ENCODE data around the gene ITGBL1. TPM values are rescaled to one million over a fixed set of nuclear protein-coding genes. Genes with fewer than 3 reads are reported as not detected.
A peak's percentile ranks its signal among the peaks of the same experiment; 100 is the strongest.

Gene ITGBL1
- total RNA-seq, 3 donors from 2014 or later, result 8.2 to 62.5 (median 18.6) TPM

DNA sequence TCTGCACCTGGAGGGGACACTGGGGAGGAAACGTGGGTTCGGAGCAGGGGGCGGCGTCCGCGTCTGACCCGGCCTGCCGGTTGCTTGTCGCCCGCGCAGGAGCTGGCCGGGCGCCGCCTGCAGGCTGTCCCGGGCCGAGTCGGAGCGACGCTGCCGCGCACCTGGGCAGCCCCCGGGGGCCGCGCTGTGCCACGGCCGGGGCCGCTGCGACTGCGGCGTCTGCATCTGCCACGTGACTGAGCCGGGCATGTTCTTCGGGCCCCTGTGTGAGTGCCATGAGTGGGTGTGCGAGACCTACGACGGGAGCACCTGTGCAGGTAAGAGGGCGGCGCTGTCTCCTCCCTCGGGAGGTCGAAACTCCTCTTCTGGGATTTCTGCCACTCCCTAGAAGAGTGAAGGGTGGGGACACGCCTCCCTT is 1.3 kb downstream of the ITGBL1 start:
- DNase-seq (ENCODE audit: low spot score in 2 of 2), result peak in 1 of 2 donors; percentile 41
- intact Hi-C loops (cut with DNase I; ENCODE audit: low total_unique reads), result no loop called here
- Histone ChIP-seq H3K27me3 (no peaks in the 10 kb centered on the region), H3K9me3 (no peaks in the 10 kb centered on the region), H3K27ac (peak overlapping the region; percentile 45 to 77), H3K4me3 (peak overlapping the region; percentile 50 to 64 (median 59)), H3K4me1 (no peaks in the 10 kb centered on the region), H3K36me3 (no peaks in the 10 kb centered on the region)
- TF ChIP-seq, protein P1, sequence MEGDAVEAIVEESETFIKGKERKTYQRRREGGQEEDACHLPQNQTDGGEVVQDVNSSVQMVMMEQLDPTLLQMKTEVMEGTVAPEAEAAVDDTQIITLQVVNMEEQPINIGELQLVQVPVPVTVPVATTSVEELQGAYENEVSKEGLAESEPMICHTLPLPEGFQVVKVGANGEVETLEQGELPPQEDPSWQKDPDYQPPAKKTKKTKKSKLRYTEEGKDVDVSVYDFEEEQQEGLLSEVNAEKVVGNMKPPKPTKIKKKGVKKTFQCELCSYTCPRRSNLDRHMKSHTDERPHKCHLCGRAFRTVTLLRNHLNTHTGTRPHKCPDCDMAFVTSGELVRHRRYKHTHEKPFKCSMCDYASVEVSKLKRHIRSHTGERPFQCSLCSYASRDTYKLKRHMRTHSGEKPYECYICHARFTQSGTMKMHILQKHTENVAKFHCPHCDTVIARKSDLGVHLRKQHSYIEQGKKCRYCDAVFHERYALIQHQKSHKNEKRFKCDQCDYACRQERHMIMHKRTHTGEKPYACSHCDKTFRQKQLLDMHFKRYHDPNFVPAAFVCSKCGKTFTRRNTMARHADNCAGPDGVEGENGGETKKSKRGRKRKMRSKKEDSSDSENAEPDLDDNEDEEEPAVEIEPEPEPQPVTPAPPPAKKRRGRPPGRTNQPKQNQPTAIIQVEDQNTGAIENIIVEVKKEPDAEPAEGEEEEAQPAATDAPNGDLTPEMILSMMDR (IDR thresholded peaks at IDR 0.05), result peak in 2 of 3 donors; percentile 5 to 33
- no peak for TF ChIP-seq POLR2A (IDR thresholded peaks at IDR 0.05)

DNA sequence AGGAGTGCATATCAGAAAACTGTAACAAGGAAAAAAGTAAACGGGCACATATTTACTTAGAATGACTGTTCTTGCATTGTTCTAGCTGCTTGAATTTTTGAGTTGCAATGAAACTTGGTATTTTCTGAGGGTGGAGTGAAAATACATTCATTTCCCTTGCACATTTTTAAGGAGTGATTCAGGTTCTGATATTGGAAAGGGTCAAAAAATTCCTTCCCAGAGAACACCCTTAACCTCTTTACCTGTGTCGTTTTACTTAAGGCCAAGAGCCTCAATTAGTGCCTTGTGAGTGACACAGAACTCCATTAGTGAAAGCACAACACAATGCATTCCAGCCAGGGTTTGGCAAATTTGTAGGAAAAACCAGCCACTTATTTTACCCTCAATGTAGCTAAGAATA is 2.3 kb downstream of the ITGBL1 start:
- Histone ChIP-seq H3K36me3 (no peaks in the 10 kb centered on the region), H3K4me1 (no peaks in the 10 kb centered on the region), H3K4me3 (no peak overlapping the region), H3K9me3 (no peaks in the 10 kb centered on the region), H3K27ac (no peak overlapping the region), H3K27me3 (no peaks in the 10 kb centered on the region)
- intact Hi-C loops (cut with DNase I; ENCODE audit: low total_unique reads), result no loop called here
- TF ChIP-seq, protein P1 (IDR thresholded peaks at IDR 0.05), result no peak
- TF ChIP-seq POLR2AphosphoS5 (IDR thresholded peaks at IDR 0.05) (no peak), POLR2A (IDR thresholded peaks at IDR 0.05) (no peak)
- DNase-seq (ENCODE audit: low spot score in 2 of 2), result no peak

DNA sequence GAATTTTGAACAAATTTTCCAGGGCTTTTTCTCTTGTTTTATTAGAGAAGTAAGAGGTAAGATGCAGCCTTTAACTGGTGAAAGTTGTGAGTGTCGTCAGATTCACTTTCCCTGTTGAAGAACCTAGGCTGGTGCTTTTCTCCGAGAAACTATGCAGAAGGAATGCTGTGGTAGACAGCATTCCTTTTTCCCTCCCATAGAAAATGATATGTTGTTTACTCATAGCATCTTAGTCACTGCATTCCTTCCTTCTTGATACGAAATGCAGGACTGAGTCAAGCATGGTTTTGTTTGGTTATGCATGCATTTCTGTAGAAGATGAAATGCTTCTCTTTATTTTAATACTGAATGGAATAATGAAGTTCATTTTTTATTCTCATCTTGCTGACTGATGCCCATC is 3.4 kb downstream of the ITGBL1 start:
- no peaks in the 10 kb centered on the region for H3K4me1 ChIP-seq
- no peak overlapping the region for H3K27ac ChIP-seq
- H3K9me3 ChIP-seq, result no peaks in the 10 kb centered on the region
- H3K4me3 ChIP-seq, result no peak overlapping the region
- DNase-seq (ENCODE audit: low spot score in 2 of 2), result no peak
- no peak for TF ChIP-seq POLR2AphosphoS5 (IDR thresholded peaks at IDR 0.05)
- TF ChIP-seq, protein P1 (IDR thresholded peaks at IDR 0.05), result no peak
- no peak for TF ChIP-seq POLR2A (IDR thresholded peaks at IDR 0.05)
- intact Hi-C loops (cut with DNase I; ENCODE audit: low total_unique reads), result no loop called here
- H3K36me3 ChIP-seq, result no peaks in the 10 kb centered on the region
- no peaks in the 10 kb centered on the region for H3K27me3 ChIP-seq

DNA sequence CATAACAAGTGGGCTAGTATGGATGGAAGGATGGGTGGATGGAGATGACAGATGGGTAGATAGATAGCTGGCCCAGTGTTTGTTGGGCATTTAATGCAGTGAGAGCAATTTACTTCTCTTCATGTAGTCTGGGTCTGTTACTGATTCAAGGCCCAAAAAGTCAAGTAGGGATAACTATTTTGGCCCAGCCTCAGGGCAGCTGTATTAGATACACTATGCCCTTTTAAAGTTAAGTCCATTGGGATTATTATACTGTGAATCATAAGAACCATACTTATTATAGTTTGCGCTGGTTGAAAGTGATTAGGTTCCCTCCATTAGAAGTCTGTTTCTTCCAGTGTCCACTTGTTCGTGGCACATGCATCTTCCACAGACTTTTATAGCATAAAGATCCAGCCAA is 4.7 kb downstream of the ITGBL1 start:
- Histone ChIP-seq H3K4me3 (no peak overlapping the region), H3K27me3 (no peaks in the 10 kb centered on the region), H3K36me3 (no peaks in the 10 kb centered on the region), H3K4me1 (no peaks in the 10 kb centered on the region), H3K27ac (no peak overlapping the region), H3K9me3 (no peaks in the 10 kb centered on the region)
- no peak for DNase-seq (ENCODE audit: low spot score in 2 of 2)
- intact Hi-C loops (cut with DNase I; ENCODE audit: low total_unique reads), result no loop called here
- TF ChIP-seq, protein P1 (IDR thresholded peaks at IDR 0.05), result no peak
- TF ChIP-seq POLR2AphosphoS5 (IDR thresholded peaks at IDR 0.05) (no peak), POLR2A (IDR thresholded peaks at IDR 0.05) (no peak)

DNA sequence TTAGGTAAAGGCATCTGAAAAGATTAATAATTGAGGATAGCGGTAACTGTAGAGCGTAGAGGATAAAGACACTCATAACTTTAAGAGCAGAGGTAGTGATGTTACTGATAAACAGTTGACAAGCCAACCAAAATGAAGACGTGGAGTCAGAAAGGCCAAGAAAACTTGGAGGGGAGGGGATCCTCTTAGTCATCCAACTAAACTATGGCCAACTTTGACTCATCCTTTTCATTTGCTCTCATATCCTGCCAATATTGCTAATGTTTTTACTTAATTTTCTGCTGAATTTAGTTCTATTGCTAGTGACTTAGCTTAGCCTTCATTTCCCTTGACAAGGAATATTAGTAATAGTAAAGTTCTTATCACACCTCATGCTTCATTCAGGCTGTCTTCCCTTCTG is 13.4 kb downstream of the ITGBL1 start:
- H3K9me3 ChIP-seq, result no peaks in the 10 kb centered on the region
- no peaks in the 10 kb centered on the region for H3K36me3 ChIP-seq
- intact Hi-C loops (cut with DNase I; ENCODE audit: low total_unique reads), result loop anchor here (10.0 kb wide), 1 partner anchor 51 kb away; the partner anchor contains the start of gene NALCN
- no peak for DNase-seq (ENCODE audit: low spot score in 2 of 2)
- TF ChIP-seq POLR2AphosphoS5 (IDR thresholded peaks at IDR 0.05), result no peak
- TF ChIP-seq, protein P1 (IDR thresholded peaks at IDR 0.05), result no peak
- no peak for TF ChIP-seq POLR2A (IDR thresholded peaks at IDR 0.05)
- H3K4me1 ChIP-seq, result no peaks in the 10 kb centered on the region
- no peak overlapping the region for H3K4me3 ChIP-seq
- H3K27ac ChIP-seq, result no peak overlapping the region
- no peaks in the 10 kb centered on the region for H3K27me3 ChIP-seq
